Fibroblast of lung (primary cell): ENCODE measurements around the gene CHCHD10. TPM values are rescaled to one million over a fixed set of nuclear protein-coding genes. Genes with fewer than 3 reads are reported as not detected.

ENCODE experiments used
- DNase-seq, 2 donors: peaks; one replicate each; pipeline versions ENCODE4 v3.0.0 to v3.0.0-alpha.2; 2010; ENCODE audit warnings: low read depth in 2 of 2
- H2AFZ ChIP-seq: 2 replicates; pipeline ENCODE4 v1.5.1; 2012; ENCODE audit warnings: low read length, control low read depth, inconsistent platforms
- H3K27ac ChIP-seq: 2 replicates; pipeline ENCODE4 v1.5.1; 2011; ENCODE audit warnings: low read length, control low read depth; ENCODE audit not compliant: insufficient read depth
- H3K27me3 ChIP-seq: 2 replicates; pipeline ENCODE4 v1.5.1; 2011; ENCODE audit warnings: mild to moderate bottlenecking, low read length; ENCODE audit not compliant: control insufficient read depth, insufficient read depth
- H3K36me3 ChIP-seq: 2 replicates; pipeline ENCODE4 v1.5.1; 2011; ENCODE audit warnings: low read length; ENCODE audit not compliant: control insufficient read depth, insufficient read depth
- H3K4me1 ChIP-seq: 2 replicates; pipeline ENCODE4 v1.5.1; 2011; ENCODE audit warnings: low read length; ENCODE audit not compliant: control insufficient read depth, insufficient read depth; ENCODE audit errors: extremely low read depth
- H3K4me2 ChIP-seq: 2 replicates; pipeline ENCODE4 v1.5.1; 2011; ENCODE audit warnings: low read length, control low read depth; ENCODE audit not compliant: insufficient read depth; ENCODE audit errors: extremely low read depth
- H3K4me3 ChIP-seq, 4 experiments: fragments of 200-600 bp in 1 of 4; sonication (generic) in 1 of 4; replicated peaks in 1 of 4; 2 replicates each; pipeline ENCODE4 v1.5.1; 2011 to 2016; ENCODE audit warnings: low read length in 4 of 4, low read depth in 3 of 4, mild to moderate bottlenecking in 3 of 4, control low read depth in 2 of 4, inconsistent platforms in 1 of 4, mixed read lengths in 1 of 4; ENCODE audit not compliant: insufficient read depth in 1 of 4; ENCODE audit errors: control extremely low read depth in 1 of 4
- H3K79me2 ChIP-seq: 2 replicates; pipeline ENCODE4 v1.5.1; 2012; ENCODE audit warnings: mild to moderate bottlenecking, low read length, inconsistent platforms; ENCODE audit not compliant: control insufficient read depth, insufficient read depth
- H3K9ac ChIP-seq: 2 replicates; pipeline ENCODE4 v1.5.1; 2011; ENCODE audit warnings: mild to moderate bottlenecking, low read length, control low read depth; ENCODE audit not compliant: insufficient read depth
- H3K9me3 ChIP-seq: 2 replicates; pipeline ENCODE4 v1.5.1; 2012; ENCODE audit warnings: low read depth, low read length; ENCODE audit not compliant: control insufficient read depth, insufficient read depth
- H4K20me1 ChIP-seq: 2 replicates; pipeline ENCODE4 v1.5.1; 2011; ENCODE audit warnings: low read length; ENCODE audit not compliant: control insufficient read depth, insufficient read depth; ENCODE audit errors: extremely low read depth
- EZH2 ChIP-seq: IDR thresholded peaks from 2 replicates; pipeline ENCODE4 v1.5.1; 2012; ENCODE audit warnings: low read length, control low read depth, mild to moderate bottlenecking; ENCODE audit errors: missing control alignments
- polyA plus RNA-seq, 2 donors: library from polyadenylated mRNA; depleted of rRNA in 1 of 2; stranded (reverse) in 1 of 2; unstranded in 1 of 2; fragments of >200 nt; gene quantifications; 2 replicates each; pipeline ENCODE4 v1.2.1, GENCODE V29; 2011 to 2012; ENCODE audit warnings: missing spikeins in 1 of 2
- total RNA-seq: library from RNA; depleted of rRNA; stranded (reverse); fragments of >200 nt; gene quantifications from 2 replicates; pipeline ENCODE4 v1.2.1, GENCODE V29; 2014
- TF ChIP-seq, protein P1 (sequence below), 2 donors: IDR thresholded peaks in 1 of 2; conservative IDR thresholded peaks in 1 of 2; 1 replicate in 1 of 2; 2 replicates in 1 of 2; pipeline ENCODE4 v1.5.1; 2011 to 2012; ENCODE audit warnings: low read length in 2 of 2, control low read depth in 1 of 2, inconsistent platforms in 1 of 2, low read depth in 1 of 2, mild to moderate bottlenecking in 1 of 2

The CHCHD10 gene
- total and polyA plus RNA-seq, 2 donors (not counting 1 experiment from before 2014, with no cell fraction given), result 5.4 to 11.4 TPM

DNA sequence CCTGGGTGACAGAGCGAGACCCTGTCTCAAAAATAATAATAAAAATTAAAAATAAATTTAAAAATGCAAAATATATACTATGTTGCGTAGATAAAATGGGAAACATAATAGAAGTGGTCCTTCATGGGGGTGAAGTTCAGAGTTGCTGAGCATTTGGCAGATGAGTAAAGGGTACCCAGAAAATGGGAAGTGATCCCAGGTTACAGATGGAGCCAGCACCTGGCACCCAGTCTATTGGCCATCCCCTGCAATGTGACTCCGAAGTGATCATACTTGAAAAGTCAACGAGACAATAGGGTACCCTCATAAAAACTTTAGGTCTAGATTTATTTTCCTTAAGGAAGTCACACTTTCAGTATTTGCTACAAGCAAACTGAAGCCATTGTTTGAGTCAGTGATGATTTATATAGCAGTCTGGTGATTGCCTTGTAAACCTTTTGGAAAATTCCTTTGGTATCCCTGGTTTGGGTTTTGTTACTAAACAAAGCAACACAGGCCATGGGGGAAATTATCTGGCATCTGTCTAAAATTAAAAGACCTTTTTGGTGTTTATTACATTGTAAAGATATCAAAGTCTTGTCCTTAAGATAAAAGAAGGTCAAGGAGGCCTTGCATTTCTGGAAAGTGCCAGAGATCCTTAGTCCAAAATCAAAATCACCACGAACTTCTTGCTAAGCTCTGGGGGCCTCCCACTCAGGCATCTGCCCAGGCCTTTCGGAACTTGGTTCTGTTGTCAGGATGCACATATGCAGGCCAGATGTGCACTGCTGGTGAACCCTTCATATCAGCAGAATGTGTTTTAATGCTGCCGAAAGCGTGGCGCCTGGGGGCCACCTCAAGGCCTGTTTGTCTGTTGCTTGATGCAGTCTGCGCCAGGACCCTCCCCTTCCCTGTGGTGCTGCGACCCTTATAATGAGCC is 23.3 kb upstream of the CHCHD10 start:
- Histone ChIP-seq H3K9ac (no peak overlapping the region), H3K79me2 (peaks cover 52% of the 10 kb centered on the region), H3K4me1 (peaks cover 12% of the 10 kb centered on the region), H3K36me3 (peaks cover 4% of the 10 kb centered on the region), H2AFZ (no peak overlapping the region), H3K27me3 (no peaks in the 10 kb centered on the region), H3K4me3 (no peak overlapping the region), H4K20me1 (no peaks in the 10 kb centered on the region), H3K27ac (peak overlapping the region; percentile 63), H3K4me2 (peak overlapping the region; percentile 60), H3K9me3 (no peaks in the 10 kb centered on the region)
- no peak for TF ChIP-seq EZH2
- TF ChIP-seq, protein P1, sequence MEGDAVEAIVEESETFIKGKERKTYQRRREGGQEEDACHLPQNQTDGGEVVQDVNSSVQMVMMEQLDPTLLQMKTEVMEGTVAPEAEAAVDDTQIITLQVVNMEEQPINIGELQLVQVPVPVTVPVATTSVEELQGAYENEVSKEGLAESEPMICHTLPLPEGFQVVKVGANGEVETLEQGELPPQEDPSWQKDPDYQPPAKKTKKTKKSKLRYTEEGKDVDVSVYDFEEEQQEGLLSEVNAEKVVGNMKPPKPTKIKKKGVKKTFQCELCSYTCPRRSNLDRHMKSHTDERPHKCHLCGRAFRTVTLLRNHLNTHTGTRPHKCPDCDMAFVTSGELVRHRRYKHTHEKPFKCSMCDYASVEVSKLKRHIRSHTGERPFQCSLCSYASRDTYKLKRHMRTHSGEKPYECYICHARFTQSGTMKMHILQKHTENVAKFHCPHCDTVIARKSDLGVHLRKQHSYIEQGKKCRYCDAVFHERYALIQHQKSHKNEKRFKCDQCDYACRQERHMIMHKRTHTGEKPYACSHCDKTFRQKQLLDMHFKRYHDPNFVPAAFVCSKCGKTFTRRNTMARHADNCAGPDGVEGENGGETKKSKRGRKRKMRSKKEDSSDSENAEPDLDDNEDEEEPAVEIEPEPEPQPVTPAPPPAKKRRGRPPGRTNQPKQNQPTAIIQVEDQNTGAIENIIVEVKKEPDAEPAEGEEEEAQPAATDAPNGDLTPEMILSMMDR (conservative IDR thresholded peaks at IDR 0.05 in 1 of 2, IDR thresholded peaks at IDR 0.05 in 1 of 2; ENCODE audit: low read depth in 1 of 2, low read length in 2 of 2), result no peak
- peak; percentile 45 to 78 for DNase-seq

DNA sequence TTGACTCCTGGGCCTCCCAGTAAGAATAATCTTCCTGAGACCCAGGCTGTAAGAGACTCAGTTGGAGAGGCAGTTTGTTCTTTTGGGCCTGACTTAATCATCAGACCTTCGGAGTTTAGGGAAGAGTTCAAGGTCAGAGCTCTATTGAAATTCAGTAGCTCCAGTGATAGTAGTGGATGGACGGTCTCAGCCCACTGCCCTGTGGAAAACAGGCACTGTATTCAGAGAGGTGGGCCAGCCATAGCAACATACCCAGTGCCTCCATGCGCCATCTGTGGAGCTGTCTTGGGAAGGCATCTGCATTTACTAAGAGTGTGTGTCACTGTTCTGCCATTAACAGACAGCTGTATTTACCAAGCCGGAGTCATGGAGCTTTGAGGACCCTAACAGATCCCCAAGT is 21.9 kb upstream of the CHCHD10 start:
- Histone ChIP-seq H3K27ac (no peak overlapping the region), H3K4me1 (peaks cover 12% of the 10 kb centered on the region), H3K4me2 (peak overlapping the region; percentile 20), H3K36me3 (peaks cover 4% of the 10 kb centered on the region), H2AFZ (no peak overlapping the region), H4K20me1 (no peaks in the 10 kb centered on the region), H3K79me2 (peaks cover 52% of the 10 kb centered on the region), H3K9ac (no peak overlapping the region), H3K9me3 (no peaks in the 10 kb centered on the region), H3K27me3 (no peaks in the 10 kb centered on the region), H3K4me3 (no peak overlapping the region)
- no peak for TF ChIP-seq EZH2
- TF ChIP-seq, protein P1 (conservative IDR thresholded peaks at IDR 0.05 in 1 of 2, IDR thresholded peaks at IDR 0.05 in 1 of 2; ENCODE audit: low read depth in 1 of 2, low read length in 2 of 2), result no peak
- DNase-seq, result no peak

DNA sequence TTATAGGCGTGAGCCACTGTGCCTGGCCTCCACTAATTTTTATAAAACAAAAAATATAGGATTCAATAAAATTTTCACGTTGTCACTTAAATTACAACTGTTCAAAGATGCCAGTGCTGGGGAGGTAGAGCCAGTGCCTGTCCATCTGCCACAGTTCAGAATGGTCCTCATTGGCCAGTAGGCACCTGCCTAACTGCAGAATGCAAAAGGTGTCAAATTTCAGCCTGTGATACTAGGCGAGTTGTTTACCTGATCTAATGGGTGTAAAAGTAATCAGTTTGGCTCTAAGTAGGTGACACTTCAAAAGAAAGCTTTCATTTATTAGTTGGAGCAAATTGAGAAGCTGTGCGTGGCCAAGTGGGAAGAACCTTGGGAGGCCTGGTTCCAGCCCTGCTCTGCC is 21.3 kb upstream of the CHCHD10 start:
- Histone ChIP-seq H3K27ac (no peak overlapping the region), H3K9ac (no peak overlapping the region), H3K4me3 (no peak overlapping the region), H3K9me3 (no peaks in the 10 kb centered on the region), H2AFZ (no peak overlapping the region), H3K79me2 (peaks cover 52% of the 10 kb centered on the region), H4K20me1 (no peaks in the 10 kb centered on the region), H3K4me1 (peaks cover 12% of the 10 kb centered on the region), H3K27me3 (no peaks in the 10 kb centered on the region), H3K36me3 (peaks cover 4% of the 10 kb centered on the region), H3K4me2 (no peak overlapping the region)
- no peak for DNase-seq
- TF ChIP-seq EZH2, result no peak
- TF ChIP-seq, protein P1 (conservative IDR thresholded peaks at IDR 0.05 in 1 of 2, IDR thresholded peaks at IDR 0.05 in 1 of 2; ENCODE audit: low read depth in 1 of 2, low read length in 2 of 2), result no peak
